Measurements from ENCODE around the gene HOXC5. TPM values are rescaled to one million over a fixed set of nuclear protein-coding genes. Genes with fewer than 3 reads are reported as not detected.

The HOXC5 gene
- total RNA-seq, 4 donors from 2014 or later = 0.28 to 0.63 (median 0.50) TPM; not detected in 1

DNA sequence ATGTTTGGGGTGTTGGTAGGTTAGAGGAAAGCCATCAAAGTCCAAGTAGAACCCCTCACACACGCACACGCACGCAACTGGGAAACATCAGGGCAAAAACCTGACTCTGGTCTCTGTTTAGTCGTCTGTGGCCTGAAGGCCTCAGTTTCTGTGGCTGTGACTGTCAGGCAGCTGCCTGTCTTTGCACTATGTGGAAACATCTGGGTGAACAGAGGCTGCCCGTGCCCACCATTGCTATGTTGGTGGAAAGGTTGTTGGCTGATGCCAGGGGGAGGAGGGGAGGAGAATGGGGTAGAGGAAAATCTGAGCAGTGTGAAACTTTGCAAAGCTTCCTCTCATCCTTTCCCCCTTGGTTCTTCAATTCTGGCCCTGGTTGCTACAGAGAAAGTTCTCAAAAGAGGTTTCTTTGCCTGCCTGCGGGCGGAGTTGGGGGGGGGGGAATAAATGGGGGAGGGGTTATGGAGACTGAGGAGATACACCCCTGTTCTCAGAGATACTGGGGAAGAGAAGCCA is 40.4 kb upstream of the HOXC5 start:
- TF ChIP-seq, protein P1, sequence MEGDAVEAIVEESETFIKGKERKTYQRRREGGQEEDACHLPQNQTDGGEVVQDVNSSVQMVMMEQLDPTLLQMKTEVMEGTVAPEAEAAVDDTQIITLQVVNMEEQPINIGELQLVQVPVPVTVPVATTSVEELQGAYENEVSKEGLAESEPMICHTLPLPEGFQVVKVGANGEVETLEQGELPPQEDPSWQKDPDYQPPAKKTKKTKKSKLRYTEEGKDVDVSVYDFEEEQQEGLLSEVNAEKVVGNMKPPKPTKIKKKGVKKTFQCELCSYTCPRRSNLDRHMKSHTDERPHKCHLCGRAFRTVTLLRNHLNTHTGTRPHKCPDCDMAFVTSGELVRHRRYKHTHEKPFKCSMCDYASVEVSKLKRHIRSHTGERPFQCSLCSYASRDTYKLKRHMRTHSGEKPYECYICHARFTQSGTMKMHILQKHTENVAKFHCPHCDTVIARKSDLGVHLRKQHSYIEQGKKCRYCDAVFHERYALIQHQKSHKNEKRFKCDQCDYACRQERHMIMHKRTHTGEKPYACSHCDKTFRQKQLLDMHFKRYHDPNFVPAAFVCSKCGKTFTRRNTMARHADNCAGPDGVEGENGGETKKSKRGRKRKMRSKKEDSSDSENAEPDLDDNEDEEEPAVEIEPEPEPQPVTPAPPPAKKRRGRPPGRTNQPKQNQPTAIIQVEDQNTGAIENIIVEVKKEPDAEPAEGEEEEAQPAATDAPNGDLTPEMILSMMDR (IDR thresholded peaks at IDR 0.05) = no peak
- no peak for DNase-seq (ENCODE audit: low spot score)
- no peak for ATAC-seq (ENCODE audit: low FRiP score)

DNA sequence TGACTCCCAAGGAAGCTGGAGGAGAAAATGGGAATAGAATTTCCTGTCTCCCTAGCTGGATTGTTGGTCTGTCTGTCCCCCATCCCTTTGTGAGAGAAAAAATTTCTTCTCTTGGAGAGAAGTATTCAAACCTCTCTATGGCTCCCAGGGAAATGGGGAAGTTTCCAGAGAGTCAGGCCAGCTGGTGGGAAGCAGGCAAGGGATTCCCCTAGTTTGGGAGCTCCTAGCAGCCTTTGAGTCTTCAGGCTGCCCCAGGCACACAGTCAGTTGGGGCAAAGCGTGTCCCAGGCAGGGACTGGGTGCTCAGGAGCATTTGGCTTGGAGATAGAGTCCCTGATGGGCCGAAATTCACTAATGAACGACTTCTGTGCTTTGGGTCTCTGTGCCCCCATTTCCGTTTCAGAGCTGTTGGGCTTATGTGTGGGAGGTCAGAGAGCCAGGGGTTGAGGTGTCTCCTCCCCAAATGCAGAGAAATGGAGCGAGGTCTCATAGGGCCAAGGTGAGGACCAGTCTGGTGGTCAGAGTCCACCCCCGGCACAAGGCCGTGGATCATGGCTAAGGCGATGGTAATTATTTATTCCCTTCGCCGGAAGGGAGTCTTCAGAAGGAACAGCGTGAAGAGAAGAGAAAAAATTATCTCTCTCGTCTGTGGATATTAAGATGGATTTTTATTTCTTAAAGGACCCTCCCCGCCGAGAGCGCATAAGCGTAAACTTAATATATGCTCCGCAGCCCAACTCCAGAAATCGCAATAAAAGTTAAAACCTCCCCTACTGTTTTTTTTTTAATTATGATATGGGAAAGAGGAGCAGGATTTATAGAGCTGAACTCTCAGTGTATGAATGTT is 39.5 kb upstream of the HOXC5 start:
- TF ChIP-seq, protein P1 (IDR thresholded peaks at IDR 0.05) = no peak
- ATAC-seq (ENCODE audit: low FRiP score) (no peak), DNase-seq (ENCODE audit: low spot score) (no peak)

DNA sequence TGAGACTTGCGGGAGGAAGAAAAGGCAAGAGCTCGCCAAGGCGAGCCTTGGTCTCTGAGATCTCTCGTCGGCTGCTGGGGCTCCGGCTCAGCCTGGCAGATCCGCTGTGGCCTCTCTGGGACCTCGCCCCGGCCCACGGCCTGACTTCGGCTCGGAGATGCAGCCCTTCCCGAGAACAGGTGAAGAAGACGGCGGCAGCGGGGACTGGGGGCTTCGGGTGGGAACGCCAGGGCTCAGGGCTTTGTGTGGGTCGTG is 38.9 kb upstream of the HOXC5 start:
- TF ChIP-seq, protein P1 (IDR thresholded peaks at IDR 0.05) = no peak
- no peak for ATAC-seq (ENCODE audit: low FRiP score)

DNA sequence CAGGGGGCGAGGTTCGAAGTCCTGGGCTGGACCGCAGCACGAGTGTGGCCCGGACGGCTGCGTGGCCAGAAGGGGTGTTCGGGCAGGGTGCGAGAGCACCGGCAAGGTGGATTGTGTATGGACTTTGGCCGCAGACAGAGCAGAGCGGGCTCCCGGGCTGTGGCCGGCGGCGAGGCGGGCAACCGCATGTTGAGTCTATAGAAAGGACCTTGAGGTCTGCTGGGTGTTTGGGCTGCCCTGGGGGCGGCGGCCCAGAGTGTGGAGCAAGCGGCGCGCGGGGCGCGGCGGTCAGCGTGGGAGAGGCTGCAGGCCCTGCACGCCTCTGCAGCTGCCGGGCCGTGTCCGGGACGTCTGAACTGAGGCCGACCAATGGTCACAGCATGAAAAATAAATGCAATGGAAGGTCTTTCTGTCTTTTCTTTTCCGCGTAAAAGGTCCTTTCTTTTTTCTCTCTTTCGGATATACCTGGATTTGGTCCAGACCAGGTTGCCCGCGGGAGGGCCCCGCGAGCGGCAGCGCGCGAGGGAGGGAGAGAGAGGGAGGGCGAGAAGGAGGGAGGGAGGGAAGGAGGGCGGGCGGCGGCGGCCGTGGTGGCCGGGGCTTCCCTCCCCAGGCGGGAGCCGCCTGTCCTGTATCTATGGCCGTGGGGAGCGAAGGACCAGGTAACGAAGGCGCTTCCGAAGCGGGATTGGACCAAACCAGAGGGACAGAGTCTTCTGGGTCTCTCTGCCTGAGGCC is 38.4 kb upstream of the HOXC5 start:
- ATAC-seq (ENCODE audit: low FRiP score) = peak; percentile 3
- no peak for DNase-seq (ENCODE audit: low spot score)
- TF ChIP-seq, protein P1 (IDR thresholded peaks at IDR 0.05) = no peak

More for the DNA sequence above, 38.9 kb upstream of the HOXC5 start:
- no peak for DNase-seq (ENCODE audit: low spot score)

DNA sequence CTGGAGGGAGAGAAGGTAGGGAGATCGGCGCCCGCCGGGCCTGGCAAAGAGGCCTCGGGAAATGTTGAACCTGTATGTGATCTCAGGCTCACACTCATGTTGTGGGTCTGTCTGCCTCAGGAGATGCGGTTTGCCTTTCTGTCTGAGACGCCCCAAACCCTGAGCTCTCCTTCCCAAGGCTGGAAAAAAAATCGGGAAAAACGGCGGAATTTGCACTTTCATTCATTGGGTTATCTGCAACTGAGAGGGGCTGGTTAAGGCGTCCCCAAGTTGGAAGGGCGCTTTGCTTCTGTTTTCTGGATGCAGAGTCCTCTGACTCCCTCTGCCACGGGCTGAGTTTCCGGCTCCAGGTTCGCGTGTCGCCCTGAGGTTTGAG is 37.9 kb upstream of the HOXC5 start:
- ATAC-seq (ENCODE audit: low FRiP score) (peak; percentile 2), DNase-seq (ENCODE audit: low spot score) (no peak)
- TF ChIP-seq, protein P1 (IDR thresholded peaks at IDR 0.05) = no peak

DNA sequence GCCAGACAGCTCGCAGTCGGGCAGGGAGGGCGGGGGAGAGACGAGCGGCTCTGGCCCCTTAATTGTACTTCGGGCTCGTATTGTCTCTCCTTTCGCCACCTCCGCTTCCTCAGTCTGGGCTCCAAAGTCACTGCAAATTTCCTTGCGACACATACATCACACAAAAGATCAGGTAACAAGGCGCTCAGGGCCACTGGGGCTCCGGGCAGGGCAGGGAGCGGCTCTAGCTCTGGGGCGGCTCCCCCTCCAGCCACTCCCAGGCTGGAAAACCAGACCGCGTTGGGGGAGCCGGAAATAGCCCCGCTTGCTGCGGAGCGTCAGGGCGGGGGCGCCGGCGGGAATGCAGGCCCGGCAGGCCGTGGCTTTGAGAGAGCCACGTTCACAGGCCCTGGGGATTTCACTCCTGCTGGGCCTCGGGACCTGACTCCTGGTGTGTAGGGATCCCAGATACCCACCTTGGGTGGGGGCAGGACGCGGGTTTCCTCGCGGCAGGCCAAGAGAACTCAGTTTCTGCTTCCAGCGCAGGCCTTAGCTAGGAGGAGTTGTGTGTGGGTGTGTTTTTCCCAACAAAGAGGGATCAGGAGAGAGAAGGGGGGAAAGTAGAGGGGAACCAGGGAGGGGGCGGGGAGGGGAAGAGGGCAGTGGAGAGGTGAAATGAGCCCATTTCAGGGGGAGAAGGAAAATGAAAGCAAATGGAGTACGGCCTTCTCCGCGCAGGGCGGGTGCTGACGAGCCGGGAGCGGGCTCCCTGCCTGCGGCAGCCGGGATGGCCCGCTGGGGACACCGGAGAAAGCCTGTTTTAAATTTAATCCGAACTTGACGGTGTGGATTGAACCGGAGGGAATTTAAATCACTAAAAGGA is 37.2 kb upstream of the HOXC5 start:
- TF ChIP-seq, protein P1 (IDR thresholded peaks at IDR 0.05) = no peak
- ATAC-seq (ENCODE audit: low FRiP score) = no peak
- no peak for DNase-seq (ENCODE audit: low spot score)

All from omental fat pad (tissue), 4 donors.